ENCODE measurements around the gene PLA2G4F. TPM values are rescaled to one million over a fixed set of nuclear protein-coding genes. Genes with fewer than 3 reads are reported as not detected.

PLA2G4F gene
- total RNA-seq, 1 donor from 2014 or later: not detected

GRCh38 chr15:42165106-42165505 is 8.7 kb upstream of the PLA2G4F start:
- no peak for DNase-seq

GRCh38 chr15:42163947-42164550 is 7.6 kb upstream of the PLA2G4F start:
- no peak for DNase-seq

DNA sequence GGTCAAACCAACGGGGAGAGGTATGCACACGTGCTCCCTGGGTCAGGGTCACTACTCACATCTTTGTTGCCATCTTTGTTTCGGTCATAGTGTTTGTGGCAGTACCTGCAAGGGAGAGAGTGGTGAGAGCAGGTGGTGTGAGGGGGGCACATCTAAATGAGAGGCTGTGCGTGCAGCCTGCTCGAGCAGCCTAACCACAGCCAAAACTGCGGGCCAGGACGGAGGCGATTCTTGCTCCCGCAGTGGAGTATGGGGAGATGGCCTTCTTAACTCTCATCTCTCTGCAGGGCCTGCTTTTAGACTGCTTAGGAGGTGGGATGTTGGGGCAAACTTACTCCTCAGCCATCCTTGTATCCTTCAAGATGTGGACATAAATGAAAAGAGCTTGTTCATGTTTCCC is 6.9 kb upstream of the PLA2G4F start:
- DNase-seq: no peak

DNA sequence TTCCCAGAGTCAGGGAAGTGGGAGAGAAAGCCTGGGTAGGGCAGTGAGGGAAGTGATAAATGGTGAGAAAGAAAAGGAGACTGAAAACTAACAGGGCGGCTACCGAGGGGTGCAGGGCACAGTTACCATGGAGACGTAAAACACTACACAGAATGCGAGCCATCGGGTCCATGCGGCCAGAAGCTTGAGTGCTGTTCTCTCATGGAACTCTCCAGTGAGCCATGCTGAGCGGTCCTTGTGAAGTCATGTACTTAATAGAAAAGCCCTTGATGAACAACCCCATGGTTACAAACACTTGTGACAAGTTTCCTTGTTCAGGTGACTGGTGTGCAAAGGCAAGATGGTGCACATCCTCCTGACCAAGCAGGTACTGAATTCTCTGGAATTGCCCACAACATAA is 3.7 kb upstream of the PLA2G4F start:
- no peak for DNase-seq

GRCh38 chr15:42159381-42160015 is 3.1 kb upstream of the PLA2G4F start:
- DNase-seq: no peak

GRCh38 chr15:42158941-42159340 is 2.5 kb upstream of the PLA2G4F start:
- DNase-seq: no peak

DNA sequence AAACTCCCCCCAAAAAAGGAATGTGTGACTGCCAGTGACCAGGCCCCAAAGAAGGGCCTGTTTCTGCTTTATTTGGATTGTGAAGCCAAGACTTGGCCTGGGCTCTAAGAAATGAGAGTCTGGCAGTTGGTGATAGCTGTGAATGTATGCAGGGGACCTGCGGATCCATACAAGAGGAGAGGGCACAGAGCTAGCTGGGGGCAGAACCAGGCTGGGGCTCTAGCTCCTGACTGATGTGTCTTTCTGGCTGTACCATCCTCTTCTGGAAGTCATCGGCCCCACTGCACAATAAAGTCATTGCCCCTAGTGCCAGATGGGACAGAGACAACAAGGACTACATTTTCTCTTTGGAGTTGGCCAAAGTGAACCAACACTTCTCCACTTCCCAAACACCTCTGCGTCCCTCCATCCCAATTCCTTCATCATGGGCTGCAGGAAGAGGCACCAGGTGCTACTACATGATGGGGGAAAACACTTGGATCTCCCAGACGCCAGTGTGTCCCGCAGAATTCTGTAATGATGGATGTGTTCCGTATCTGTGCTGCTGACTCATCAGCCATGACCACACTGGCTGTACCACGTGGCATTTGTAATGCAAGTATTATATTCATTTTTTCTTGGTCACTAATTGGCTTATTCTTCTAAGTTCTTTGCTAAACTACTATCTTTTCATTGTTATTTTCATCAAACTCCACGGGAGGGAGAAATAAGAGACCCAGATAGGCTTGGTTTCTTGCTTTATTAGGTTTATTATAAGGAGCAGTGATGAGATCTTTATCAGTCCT is 1.7 kb upstream of the PLA2G4F start:
- peak; percentile 53 for DNase-seq

- DNase-seq: no peak
Measured at GRCh38 chr15:42157381-42157780, 945 bp upstream of the PLA2G4F start.

- DNase-seq: no peak
Measured at GRCh38 chr15:42155546-42156242, 742 bp downstream of the PLA2G4F start.

GRCh38 chr15:42154956-42155355 is 1.5 kb downstream of the PLA2G4F start:
- DNase-seq: no peak

DNA sequence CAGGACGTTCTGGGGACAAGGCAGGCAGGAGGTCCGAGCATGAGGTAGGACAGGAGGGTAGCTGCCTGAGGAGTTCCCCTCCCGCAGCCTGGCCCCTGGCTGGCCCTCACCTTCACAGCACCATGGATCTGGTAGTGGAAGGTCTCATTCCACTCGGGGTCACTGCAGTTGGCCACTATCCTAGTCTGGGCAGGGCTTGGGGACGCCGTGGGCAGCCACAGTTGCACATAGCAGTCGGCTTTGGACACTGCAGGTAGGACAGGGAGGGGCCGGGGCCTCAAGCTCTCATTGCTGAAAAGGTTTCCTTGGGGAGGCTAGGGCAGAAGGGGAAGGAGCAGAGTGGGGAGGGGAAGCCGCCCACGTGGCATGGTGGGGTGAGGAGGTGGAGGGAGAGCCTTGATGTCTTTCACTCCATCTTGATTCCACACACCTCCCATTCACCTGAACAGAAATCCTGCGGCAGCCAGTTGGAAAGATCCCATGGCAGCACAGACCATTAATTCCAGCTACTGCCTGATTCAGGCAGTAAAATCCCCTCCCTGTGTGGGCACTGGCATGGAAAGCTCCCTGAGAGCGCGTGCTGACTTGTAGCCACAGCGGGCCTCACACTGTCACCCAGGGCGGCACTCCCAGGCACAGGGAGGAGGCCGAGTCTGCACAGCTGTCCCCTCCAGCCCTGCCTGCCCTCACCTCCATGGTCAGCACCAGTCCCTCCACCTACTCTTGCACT is 2.1 kb downstream of the PLA2G4F start:
- no peak for DNase-seq

DNA sequence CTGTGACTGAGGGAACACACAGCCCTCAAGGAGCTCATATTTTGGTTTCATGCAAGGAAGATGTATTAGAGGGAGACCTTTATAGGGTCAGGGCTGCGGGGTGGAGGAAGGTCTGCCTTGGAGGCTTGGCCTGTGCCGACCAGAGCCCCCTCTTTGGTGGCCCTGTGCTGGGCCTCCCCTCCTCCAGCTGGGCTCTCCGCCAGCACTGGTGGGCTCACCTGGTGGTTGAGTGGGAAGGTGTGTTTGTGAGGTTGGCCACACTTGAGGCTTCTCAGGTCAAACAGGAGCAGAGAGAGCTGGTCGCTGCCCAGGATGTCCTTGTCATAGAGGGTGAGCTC is 2.6 kb downstream of the PLA2G4F start:
- no peak for DNase-seq

- DNase-seq: no peak
Measured at GRCh38 chr15:42152921-42153698, 3.3 kb downstream of the PLA2G4F start.

GRCh38 chr15:42152196-42152920 is 4.1 kb downstream of the PLA2G4F start:
- DNase-seq: no peak

DNA sequence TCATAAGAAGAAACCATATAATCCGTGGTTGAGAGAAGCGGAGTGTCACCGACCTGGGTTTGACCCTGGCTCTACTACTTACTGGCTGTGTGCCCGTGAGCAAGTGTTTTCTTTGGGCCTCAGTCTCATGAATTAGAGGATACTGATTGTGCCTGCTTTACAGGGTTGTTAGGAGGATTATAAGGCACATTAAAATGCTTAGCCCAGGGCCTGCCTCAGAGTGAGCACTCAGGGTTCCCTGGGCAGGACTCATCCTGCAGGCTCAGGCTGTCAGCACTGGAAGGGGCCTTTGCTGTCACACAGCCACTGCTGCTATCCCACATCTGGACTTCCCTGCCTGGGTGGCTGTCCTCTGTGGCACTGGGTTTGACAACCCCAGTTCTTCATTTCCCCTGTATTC is 4.7 kb downstream of the PLA2G4F start:
- DNase-seq: peak; percentile 39

GRCh38 chr15:42151141-42151561 is 5.3 kb downstream of the PLA2G4F start:
- no peak for DNase-seq

DNA sequence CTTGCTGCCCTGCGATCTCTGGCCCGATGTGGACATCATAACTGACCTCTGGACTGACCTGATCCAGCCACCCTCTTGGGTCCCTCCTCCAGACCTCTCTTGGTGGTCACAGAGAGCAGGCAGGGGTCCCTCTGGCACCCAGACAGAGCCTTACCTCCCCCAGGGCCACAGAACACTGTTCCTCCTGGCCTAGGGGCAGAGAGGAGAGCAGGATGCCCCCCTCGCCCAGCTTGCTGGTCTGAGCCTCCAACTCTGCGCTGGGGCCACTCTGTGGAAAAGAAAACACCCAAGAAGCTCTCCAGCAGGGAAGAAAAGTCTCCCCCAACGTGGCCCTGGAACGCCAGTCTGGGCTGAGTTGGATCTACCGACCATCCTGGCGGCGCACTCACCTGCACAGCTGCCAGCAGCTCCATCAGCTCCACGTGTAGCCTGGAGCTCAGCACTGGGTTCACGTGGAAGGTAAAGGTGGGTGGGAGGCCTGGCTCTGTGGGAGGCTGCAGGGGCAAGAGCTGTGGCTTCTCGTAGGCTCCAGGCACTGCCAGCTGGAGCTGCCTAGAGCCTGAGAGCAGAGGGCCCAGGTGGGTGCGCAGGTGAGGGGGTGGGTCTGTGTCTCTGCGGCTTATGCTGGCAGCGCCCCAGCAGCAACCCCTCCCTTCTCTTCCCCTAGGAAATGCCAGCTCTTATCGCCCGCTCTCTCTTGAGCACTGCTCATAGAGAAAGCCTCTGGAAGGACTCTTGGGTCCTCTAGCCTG is 6.0 kb downstream of the PLA2G4F start:
- no peak for DNase-seq

- no peak for DNase-seq
Measured at GRCh38 chr15:42149493-42150218, 6.8 kb downstream of the PLA2G4F start.

DNA sequence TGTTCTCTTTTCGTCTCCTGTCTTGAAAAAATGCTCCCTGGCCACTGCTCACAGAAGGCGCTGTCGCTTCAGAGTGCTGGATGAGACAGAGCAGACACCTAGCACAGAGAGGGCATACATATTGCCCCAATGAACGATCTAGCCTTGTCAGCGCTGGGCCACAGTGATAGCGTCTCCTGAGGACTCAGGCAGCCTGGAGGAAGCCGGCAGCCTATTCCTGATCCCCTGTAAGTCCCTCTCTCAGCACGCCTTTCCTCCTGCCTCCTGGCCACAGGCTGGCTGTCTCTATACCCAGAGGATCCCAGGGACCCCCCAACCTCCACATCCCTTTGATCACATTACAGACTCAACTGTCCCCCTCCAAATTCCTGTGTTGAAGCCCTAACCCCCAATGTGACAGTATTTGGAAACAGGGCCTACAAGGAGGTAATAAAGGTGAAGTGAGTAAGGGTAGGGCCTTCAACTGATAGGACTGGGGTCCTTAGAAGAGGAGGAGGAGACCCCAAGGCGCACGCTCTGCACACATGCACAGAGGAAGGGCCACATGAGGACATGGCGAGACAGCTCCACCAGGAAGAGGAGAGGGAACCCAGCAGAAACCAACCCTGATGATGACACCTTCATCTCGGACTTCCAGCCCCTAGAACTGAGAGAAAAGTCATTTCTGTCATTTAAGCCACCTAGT is 7.5 kb downstream of the PLA2G4F start:
- DNase-seq: no peak

Data from dermis blood vessel endothelial cell (primary cell).